NB4 (cell line): ENCODE data around the gene MICAL2.

Source experiments
- DNase-seq: peaks from one replicate; pipeline ENCODE4 v3.0.0; 2010; ENCODE audit warnings: low read depth
- H3K4me3 ChIP-seq: one replicate; pipeline ENCODE4 v1.5.1; 2011; ENCODE audit warnings: mild to moderate bottlenecking, low read depth, low read length, moderate library complexity
- MYC ChIP-seq: IDR thresholded peaks from 2 replicates; pipeline ENCODE4 v1.6.1; 2011; ENCODE audit warnings: low read depth, low read length
- POLR2A ChIP-seq: IDR thresholded peaks from 2 replicates; pipeline ENCODE4 v1.6.1; 2011; ENCODE audit warnings: mild to moderate bottlenecking; ENCODE audit not compliant: insufficient read length; ENCODE audit errors: extremely low read depth
- TF ChIP-seq, protein P1 (sequence below): IDR thresholded peaks from 2 replicates; pipeline ENCODE4 v1.6.1; 2011; ENCODE audit warnings: low read depth, low read length
- TF ChIP-seq, protein P2 (sequence below): IDR thresholded peaks from one replicate; pipeline ENCODE4 v1.5.1; 2012; ENCODE audit warnings: low read depth, low read length

Gene MICAL2

DNA sequence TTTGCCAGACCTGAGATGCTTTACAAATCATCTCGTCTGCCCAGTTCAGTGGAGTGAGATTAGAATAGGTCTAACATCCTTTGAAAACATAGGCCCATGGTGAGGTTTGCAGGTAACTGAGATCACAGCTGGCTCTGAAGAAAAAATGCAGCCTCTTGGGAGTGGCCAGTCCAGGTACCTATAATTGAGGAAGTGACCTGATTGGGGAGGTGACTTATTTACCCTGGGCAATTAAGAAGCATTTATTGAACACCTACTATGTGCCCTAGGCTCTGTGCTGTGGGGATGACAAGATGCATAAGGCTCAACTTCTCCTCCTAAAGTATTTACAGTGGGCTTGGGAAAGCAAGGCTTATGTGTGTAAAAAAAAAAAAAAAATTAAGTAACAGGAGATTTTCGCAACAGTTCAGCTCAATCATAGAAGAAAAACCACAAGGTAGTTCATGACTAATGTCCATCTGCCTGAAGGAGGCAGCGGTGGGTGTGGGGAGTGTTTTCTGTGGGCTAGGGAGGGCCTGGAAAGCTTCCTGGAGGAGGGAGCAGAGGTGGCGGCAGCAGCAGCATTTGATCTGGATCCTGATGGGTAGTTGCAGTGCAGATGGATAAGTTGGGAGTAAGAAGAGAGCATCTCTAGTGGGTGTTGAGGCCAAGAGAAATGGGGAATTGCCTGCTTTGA, 16.1 kb downstream of the MICAL2 start:
- peak; percentile 91 for DNase-seq
- peak; percentile 35; the same call in 1 of the 2 replicates for TF ChIP-seq MYC
- TF ChIP-seq, protein P1, sequence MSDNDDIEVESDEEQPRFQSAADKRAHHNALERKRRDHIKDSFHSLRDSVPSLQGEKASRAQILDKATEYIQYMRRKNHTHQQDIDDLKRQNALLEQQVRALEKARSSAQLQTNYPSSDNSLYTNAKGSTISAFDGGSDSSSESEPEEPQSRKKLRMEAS: no peak
- H3K4me3 ChIP-seq: no peak overlapping the region

DNA sequence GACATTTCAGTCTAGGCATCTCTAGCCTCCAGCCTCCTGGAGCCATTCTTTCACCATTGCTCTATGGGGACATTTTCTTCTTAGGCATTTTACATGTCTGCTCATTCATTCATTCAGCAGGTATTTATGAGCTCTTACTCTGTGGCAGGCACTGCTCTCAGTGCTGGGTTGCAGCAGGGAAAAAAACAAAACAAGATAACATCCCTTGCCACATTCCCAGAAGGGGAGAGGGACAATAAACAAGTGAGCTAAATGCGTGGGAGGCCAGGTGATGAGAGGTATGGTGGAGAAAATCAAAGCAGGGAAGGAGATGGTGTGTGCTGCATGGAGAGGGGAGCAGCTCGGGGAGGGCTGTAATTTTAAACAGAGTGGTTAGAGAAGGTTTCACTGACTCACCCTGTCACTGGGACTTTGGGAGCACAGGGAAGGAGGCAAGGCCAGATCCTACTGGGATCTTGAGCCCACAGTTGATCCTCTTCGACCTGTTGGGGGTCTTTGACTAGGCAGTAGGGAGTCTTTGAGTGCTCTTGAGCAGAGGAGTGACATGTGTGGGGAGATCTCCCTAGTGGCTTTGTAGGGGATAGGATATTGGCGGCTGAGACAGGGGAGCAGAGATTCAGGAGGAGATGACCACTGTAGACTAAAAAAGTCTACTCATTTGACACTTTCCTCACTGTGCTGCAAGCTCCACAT, 17.0 kb downstream of the MICAL2 start:
- no peak overlapping the region for H3K4me3 ChIP-seq
- TF ChIP-seq, protein P2, sequence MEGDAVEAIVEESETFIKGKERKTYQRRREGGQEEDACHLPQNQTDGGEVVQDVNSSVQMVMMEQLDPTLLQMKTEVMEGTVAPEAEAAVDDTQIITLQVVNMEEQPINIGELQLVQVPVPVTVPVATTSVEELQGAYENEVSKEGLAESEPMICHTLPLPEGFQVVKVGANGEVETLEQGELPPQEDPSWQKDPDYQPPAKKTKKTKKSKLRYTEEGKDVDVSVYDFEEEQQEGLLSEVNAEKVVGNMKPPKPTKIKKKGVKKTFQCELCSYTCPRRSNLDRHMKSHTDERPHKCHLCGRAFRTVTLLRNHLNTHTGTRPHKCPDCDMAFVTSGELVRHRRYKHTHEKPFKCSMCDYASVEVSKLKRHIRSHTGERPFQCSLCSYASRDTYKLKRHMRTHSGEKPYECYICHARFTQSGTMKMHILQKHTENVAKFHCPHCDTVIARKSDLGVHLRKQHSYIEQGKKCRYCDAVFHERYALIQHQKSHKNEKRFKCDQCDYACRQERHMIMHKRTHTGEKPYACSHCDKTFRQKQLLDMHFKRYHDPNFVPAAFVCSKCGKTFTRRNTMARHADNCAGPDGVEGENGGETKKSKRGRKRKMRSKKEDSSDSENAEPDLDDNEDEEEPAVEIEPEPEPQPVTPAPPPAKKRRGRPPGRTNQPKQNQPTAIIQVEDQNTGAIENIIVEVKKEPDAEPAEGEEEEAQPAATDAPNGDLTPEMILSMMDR: no peak
- TF ChIP-seq, protein P1: no peak
- TF ChIP-seq POLR2A: no peak
- DNase-seq: no peak

GRCh38 chr11:12128301-12128751, 17.9 kb downstream of the MICAL2 start:
- H3K4me3 ChIP-seq: no peak overlapping the region
- DNase-seq: peak; percentile 73
- TF ChIP-seq, protein P2: no peak
- no peak for TF ChIP-seq POLR2A
- TF ChIP-seq, protein P1: no peak
- TF ChIP-seq MYC: no peak

GRCh38 chr11:12129227-12129626, 18.8 kb downstream of the MICAL2 start:
- no peak overlapping the region for H3K4me3 ChIP-seq
- DNase-seq: no peak
- TF ChIP-seq, protein P2: no peak
- TF ChIP-seq, protein P1: no peak
- no peak for TF ChIP-seq MYC
- no peak for TF ChIP-seq POLR2A

DNA sequence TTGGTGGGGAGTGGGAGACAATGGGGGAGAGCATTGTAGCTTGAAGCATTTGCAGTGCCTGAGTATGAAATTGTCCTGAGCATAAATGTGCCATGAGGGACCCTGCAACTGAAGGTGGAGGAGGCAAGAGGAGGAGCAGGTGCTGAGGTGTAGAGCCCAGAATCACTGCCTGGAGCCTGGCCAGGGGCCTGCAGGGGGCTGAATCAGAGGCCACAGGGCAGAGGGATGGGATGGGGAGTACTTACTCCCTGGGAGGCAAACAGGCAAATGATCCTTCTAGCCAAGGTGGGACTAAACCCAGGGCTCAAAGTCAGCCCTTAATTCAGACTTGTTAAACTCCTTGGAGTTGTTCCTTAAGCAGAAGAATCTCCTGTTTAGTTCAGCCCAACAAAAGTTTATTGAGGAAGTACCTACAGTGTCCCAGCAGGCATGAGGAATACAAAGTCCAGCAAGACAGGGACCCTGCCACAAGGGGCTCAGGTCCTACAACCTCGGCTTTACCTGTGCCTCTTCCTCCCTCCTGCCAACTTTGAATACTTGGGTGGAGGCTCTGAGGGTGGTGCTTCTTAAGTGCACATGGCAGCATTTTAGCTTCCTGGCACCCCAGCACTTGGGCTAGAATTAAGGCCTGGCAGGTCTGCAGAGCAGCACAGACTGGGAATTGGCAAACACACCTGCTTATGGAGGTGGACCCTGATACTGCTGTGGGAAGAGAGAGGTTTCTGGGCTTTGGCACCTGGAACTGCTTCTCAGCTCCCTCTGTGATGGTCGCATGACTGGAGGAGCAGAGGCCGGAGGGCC, 20.0 kb downstream of the MICAL2 start:
- no peak for DNase-seq
- H3K4me3 ChIP-seq: no peak overlapping the region
- TF ChIP-seq, protein P2: no peak
- TF ChIP-seq, protein P1: no peak
- TF ChIP-seq POLR2A (no peak), MYC (no peak)
